ENCODE results near the gene SRRM4. TPM values are rescaled to one million over a fixed set of nuclear protein-coding genes. Genes with fewer than 3 reads are reported as not detected.

Gene SRRM4
- total RNA-seq, 1 donor from 2014 or later, result 1.7 TPM

DNA sequence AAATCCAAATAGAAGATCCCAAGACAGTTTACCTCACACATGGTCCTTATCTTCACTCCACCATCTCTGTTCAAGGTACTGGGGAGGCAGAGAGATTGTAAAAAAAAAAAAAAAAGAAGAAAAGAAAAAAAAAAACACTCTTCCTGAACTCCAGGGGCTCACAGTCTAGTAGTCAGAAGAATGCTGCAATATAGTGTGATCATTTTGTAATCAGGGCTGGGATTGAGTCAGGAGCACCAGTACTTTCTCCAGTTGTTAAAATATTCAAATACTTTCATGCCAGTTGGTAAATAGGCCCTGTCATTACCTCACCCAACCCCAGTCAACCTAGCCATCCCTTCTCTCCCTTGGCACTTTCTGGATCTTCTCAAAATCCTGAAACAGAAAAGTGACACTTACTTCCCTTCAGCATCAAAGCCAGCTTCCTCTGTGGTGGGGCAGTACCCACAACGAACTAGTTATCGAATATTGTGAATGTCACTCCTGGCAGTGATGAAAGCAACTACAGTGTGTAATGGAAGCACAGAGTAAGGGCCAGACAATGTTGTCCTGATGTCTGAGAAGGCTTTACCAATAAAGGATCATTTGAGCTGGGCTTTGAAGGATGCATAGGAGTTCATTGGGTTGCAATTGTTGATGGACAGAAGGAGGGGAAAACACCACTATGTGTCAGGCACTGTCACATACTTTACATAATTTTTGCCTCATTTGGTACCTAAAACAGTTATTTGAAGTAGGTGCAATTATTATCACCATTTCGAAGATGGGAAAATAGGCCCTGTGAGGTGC is 153.1 kb downstream of the SRRM4 start:
- Mint-ChIP-seq H3K9me3 (no peaks in the 10 kb centered on the region), H3K27ac (no peak overlapping the region), H3K36me3 (no peaks in the 10 kb centered on the region), H3K4me3 (no peak overlapping the region), H3K27me3 (ENCODE audit: low read depth) (no peaks in the 10 kb centered on the region), H3K4me1 (no peaks in the 10 kb centered on the region)
- no peak for TF ChIP-seq CTCF (IDR thresholded peaks at IDR 0.05; ENCODE audit: unreplicated experiment)
- no peak for DNase-seq (ENCODE audit: low spot score in 2 of 2, unreplicated experiment in 2 of 2)

DNA sequence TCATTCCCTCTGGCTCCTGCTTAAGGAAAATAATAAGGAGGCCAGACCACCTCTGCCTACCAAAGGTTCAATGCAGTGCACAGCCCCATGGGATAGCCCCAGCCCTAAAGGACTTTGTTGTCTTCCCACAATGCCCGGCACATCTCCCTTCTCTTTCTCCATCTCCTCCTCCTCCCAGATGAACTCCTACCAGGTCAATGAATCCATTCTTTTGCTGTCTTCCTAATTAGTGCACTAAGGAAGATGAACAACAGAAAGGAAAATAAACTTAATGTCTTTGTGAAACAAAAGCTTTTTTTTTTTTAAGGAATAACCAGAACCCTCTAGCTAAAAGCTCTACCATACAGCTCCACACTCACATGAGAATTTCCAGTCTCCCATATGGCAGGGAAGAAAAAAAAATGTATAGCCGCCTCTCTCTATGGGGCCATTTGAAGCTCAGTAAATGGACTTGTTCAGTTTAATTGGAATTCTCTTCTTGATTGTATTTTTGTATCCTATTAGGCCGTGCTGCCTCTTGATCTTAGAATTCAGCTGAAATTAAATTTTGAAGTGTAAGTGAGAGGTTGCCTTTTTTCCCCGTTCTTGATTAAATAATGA is 155.6 kb downstream of the SRRM4 start:
- DNase-seq (ENCODE audit: low spot score in 2 of 2, unreplicated experiment in 2 of 2), result no peak
- no peaks in the 10 kb centered on the region for H3K27me3 Mint-ChIP-seq (ENCODE audit: low read depth)
- no peak overlapping the region for H3K4me3 Mint-ChIP-seq
- TF ChIP-seq CTCF (IDR thresholded peaks at IDR 0.05; ENCODE audit: unreplicated experiment), result no peak
- H3K36me3 Mint-ChIP-seq, result peaks cover 3% of the 10 kb centered on the region
- no peak overlapping the region for H3K27ac Mint-ChIP-seq
- no peaks in the 10 kb centered on the region for H3K4me1 Mint-ChIP-seq
- no peaks in the 10 kb centered on the region for H3K9me3 Mint-ChIP-seq

DNA sequence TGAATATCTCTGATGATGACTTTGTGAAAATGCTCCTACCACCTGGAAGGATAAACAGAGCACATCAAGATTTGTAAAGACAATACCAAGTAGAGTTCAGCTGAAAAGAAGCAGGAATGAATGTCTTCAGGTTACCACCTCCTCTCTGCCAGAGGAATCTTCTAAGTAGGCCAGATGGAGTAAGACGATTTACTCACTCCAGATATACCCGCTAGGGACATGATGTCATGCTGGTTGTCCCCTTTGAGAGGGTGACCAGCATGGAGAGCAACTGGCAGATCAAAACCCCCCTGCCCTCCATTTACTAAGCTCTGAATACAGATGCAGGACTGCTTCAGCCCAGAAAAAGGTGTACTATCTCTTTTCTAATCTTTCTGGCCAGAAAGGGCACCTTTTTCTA is 158.1 kb downstream of the SRRM4 start:
- Mint-ChIP-seq H3K27ac (no peak overlapping the region), H3K36me3 (peaks cover 3% of the 10 kb centered on the region), H3K27me3 (ENCODE audit: low read depth) (no peaks in the 10 kb centered on the region), H3K9me3 (no peaks in the 10 kb centered on the region), H3K4me1 (no peaks in the 10 kb centered on the region), H3K4me3 (no peak overlapping the region)
- no peak for TF ChIP-seq CTCF (IDR thresholded peaks at IDR 0.05; ENCODE audit: unreplicated experiment)
- DNase-seq (ENCODE audit: low spot score in 2 of 2, unreplicated experiment in 2 of 2), result no peak

- Mint-ChIP-seq H3K4me1 (peaks cover 11% of the 10 kb centered on the region), H3K9me3 (no peaks in the 10 kb centered on the region), H3K27me3 (ENCODE audit: low read depth) (no peaks in the 10 kb centered on the region), H3K36me3 (peaks cover 3% of the 10 kb centered on the region), H3K4me3 (no peak overlapping the region), H3K27ac (no peak overlapping the region)
- no peak for DNase-seq (ENCODE audit: low spot score in 2 of 2, unreplicated experiment in 2 of 2)
- no peak for TF ChIP-seq CTCF (IDR thresholded peaks at IDR 0.05; ENCODE audit: unreplicated experiment)
Measured at GRCh38 chr12:119145367-119145766, 164.0 kb downstream of the SRRM4 start.

- no peak for DNase-seq (ENCODE audit: low spot score in 2 of 2, unreplicated experiment in 2 of 2)
- Mint-ChIP-seq H3K27me3 (ENCODE audit: low read depth) (no peaks in the 10 kb centered on the region), H3K36me3 (no peaks in the 10 kb centered on the region), H3K4me3 (no peak overlapping the region), H3K27ac (no peak overlapping the region), H3K9me3 (peaks cover 6% of the 10 kb centered on the region), H3K4me1 (peaks cover 15% of the 10 kb centered on the region)
- TF ChIP-seq CTCF (IDR thresholded peaks at IDR 0.05; ENCODE audit: unreplicated experiment), result no peak
Measured at GRCh38 chr12:119147847-119148448, 166.6 kb downstream of the SRRM4 start.
